ENCODE results near the gene KREMEN2.

DNA sequence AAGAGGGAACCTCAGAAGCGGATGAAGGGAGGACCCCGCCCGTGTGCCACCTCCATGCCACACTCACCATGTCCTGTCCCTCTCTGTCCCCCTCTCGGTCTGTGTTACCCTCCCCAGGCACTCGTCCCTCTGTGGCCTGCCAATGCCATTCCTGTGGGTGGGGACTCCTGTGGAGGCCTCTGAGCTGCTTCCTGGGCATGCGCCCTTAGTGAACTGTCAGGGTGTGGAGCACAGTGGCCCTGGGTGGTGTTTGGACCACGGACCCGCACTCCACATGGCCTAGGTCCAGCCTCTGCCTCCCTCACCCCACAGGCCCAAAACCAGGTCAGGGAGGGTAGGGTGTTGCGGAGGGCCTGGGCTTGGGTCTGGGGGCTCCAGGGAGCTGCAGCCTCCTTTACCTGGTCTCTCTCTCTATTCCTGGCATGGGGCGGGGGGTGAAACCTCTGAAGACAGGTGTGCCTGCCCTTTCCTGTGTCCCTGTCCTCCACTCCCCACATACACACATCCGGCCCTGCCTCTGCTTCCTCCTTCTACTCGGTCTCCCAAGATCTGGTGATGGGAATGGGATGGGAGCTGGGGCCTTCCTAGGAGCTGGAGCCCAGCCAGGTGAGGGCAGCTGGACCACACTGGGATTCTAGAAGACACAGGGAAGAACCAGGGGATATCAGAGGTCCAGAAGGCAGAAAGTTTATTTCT is 27.6 kb downstream of the KREMEN2 start:
- TF ChIP-seq, protein P1, sequence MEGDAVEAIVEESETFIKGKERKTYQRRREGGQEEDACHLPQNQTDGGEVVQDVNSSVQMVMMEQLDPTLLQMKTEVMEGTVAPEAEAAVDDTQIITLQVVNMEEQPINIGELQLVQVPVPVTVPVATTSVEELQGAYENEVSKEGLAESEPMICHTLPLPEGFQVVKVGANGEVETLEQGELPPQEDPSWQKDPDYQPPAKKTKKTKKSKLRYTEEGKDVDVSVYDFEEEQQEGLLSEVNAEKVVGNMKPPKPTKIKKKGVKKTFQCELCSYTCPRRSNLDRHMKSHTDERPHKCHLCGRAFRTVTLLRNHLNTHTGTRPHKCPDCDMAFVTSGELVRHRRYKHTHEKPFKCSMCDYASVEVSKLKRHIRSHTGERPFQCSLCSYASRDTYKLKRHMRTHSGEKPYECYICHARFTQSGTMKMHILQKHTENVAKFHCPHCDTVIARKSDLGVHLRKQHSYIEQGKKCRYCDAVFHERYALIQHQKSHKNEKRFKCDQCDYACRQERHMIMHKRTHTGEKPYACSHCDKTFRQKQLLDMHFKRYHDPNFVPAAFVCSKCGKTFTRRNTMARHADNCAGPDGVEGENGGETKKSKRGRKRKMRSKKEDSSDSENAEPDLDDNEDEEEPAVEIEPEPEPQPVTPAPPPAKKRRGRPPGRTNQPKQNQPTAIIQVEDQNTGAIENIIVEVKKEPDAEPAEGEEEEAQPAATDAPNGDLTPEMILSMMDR (conservative IDR thresholded peaks at IDR 0.05), result no peak
- no peak for TF ChIP-seq EZH2 (IDR thresholded peaks at IDR 0.05; ENCODE audit: low read depth)

All from PC-9 (cell line).